GM19467 (cell line): ENCODE results near the gene GPRC5C.

Experiments used
- ATAC-seq: cut with Tn5 transposase; IDR thresholded peaks from one replicate; pipeline ENCODE4 v1.9.1; 2021; ENCODE audit warnings: mild to moderate bottlenecking, moderate library complexity; ENCODE audit not compliant: unreplicated experiment

GPRC5C gene

DNA sequence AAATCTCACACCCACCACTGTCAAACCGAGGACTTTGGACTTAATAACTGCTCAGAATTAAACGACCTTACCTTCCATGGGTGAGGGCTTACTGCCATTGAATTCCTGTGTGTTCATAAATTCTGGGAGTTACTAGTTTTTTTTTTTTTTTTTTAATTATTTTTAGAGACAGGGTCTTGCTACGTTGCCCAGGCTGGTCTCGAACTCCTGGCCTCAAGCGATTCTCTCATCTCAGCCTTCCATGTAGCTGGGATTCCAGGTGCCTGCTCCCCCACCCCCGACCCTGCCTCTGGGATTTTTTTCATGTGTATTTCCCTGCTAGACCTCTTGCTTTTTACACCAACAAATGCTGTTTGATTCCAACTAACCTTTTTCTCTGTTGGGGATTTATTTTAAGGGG is 19.7 kb downstream of the GPRC5C start:
- ATAC-seq, result no peak

DNA sequence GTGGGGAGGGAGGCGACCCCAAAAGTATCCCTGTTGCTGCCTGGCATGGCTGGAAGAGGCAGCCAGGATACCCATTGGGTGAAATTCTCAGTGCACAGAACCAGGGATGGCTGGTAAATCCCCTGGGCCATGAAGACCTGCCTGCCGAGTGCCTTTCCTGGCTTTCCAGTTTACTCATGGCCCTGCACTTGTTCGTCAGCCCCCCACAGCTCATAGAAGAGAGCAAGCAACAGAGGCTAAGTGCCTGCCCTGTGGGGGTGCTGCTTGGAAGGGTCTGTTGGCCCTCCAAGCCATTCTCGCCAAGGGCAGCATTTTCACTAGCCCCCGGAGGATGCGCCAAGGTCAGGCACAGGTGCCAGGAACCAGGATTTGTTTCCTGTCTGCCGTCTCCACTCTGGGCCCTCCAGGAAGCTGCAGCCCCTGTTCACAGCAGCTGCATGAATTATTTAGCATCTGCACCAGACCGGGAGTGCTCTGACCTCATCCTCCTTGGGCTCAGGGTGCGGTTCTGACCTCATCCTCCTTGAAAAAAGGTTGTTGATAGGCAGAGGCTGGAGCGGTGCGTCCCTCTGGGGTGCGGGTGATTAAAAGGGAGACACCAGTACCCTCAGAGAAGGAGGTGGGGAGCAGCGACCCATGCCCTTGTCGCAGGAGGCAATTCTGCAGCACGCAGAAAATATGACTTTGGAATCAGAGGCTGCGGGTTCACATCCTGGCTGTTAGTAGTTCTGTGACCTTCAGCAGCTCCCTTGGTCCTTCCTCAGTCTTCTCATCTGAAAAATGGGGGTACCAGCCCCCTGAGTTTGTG is 20.3 kb downstream of the GPRC5C start:
- no peak for ATAC-seq

DNA sequence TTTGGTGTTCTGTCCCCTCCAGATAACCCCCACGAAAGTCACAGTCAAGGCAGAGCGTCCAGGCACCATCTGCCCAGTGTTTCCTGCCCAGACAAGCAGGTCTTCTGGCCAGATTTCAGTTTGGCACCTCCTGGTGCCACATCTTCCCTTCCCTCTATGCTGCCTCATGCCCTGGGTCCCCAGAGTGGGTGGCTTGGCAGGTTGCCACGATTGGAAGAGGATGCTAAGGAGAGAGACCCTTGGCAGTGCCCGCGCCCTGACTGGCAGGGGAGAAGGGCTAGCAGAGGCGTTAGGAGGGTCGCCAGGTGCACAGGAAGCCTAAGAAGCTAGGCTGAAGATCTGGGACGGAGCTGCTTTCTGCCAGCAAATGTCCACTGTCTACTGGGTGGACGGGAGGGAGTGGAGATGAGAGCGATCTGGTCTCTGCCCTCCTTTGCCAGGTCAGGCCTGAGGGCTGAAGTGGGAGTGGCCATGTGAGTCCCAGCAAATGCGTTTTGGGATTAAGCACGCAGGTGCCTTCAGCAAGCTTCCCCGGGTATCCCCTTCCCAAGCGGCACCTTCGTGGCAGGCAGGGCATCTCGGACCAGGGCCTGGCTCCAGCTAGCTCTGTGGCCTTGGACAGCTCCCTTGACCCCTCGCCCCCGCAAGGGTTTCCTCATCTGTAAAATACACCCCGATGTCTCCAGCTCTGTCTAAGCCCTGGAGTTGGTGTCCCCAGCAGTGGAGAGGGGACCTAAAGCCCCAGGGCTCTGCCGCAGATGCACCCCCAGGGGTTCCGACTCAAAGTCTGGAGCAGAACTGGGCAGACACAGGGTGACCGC is 21.2 kb downstream of the GPRC5C start:
- ATAC-seq, result no peak

DNA sequence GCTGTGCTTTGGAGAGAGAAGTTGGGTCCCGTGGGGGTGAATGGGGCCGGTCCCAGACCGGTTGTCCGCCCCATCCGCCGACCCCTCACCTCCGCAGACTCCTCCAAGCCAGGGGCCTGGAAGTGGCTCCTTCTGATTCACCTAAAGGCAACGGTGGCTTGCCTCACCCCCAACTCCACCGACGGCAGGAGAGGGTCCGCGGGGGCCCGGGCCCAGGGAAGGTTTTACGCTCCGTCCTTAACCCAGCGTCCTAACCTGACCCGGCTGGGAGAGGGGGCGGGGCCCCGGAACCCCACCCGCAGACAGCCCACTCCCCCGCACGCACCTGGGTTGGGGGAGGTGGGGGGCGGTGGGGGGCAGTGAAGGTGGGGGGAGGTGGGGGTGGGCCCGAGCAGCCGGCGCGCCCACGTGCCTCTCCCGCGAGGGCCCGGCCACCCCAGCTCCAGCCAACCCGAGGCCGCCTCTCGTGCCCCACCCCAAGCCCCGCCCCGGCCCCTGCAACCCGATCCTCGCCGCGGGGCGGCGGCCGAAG is 21.8 kb downstream of the GPRC5C start:
- ATAC-seq, result no peak

DNA sequence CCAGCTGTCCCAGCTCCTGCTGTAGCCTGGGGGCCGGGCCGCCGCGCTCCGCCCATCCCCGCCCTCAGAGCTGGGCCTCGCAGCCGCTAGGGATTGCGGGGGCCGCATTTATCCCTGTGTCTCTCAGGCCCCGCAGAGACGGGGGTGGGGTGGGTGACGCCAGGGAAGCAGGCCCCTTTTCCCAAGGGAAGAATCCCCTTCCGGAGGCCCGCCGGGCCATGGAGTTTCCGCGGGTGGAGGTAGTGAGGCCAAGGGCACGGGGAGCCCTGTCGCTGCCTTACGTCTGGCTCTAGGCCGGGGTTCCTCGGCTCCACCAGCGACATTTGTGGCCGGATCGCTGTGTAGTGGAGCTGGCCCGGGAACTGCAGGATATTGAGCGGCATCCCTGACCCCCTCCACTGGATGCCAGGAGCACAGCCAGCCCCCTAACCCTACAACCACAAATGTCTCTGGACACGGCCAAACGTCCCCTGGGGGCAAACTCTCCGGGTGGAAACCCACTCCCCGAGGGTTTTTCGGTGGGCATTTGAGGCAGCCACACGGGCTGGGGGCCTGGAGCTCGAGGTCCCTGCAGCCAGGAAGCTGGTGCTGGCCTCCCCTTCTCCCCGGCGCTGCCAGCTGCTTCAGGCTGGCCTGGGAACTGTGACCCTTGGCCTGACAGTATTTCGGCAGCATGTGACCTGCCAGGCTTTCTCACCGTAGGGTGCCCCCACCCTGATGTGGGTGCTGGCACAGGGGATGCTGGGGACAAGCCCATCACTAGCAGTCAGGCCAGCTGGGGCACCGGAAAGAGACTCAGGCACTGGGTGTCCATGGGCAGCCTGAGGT is 22.5 kb downstream of the GPRC5C start:
- ATAC-seq, result peak; percentile 85

DNA sequence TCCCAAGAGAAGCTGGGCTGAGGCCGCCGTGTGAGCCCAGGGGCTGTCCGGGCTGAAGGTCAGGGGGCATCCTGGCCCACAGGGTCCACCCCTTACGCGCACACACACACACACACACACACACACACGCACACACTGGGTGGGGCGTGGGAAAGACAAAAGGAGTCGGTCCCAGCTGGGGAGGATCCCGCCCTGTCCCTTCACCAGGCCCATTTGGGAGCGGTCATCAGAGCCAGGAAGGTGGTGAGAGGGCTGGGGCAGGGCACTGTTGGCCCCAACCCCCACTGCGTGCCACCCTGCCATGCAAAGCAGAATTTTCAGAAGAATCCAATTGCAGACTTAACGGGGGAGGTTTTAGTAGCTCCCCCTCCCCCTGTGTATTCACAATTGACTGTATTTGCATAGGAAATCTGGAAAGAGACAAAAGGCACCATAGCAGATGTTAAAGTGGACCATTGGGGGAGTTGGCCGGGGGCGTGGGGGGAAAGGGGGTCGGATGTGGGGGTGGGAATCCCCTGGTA is 23.2 kb downstream of the GPRC5C start:
- no peak for ATAC-seq

DNA sequence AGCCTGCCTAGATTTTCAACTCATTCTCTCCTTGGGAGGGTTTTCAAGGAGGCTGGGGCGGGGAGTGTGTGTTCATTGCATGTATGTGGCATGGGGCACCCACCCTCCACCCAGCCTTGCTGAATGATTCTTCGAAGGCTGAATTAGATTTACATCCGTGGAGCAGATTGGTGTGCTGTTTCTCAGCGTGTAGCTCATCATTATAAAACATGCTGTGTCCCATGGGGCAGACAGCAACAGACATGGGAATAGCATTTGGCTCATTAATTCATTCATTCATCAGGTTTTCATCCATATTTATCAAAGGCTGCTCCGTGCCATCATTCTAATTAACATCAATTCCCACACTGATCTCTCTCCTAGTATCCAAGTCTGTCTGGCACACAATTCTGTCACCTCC is 23.9 kb downstream of the GPRC5C start:
- ATAC-seq, result no peak

DNA sequence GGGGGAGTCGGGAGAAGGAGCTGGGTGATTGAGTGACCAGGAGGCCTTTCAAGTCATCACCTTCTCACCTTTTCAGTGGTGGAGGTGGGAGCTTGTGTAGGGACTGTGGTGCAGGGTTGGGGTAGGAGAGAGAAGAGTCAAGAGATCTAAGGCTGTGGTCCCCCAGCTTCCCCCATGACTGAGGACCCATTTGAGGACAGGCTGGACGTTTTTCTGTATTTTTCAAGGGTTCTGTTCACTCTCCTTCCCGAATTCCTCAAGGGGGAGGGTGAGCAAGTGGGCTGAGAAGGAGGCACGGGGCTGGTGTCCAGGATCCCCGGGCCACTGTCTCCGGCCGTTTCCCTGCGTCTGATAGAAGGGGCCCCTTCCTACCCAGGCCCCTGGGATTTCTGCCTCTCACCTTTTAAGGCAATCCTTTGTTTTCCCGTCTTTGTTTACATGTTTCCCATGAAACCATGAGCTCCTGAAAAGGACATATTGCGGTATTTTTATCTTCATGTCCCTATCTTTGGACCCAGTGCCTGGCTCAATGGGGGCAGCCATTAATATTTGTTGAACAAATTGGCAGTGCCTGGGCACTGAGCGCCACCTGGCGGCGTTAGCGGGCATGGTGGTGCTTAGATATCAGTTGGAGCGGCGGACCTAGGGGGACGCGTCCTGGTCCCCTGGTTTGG is 25.4 kb downstream of the GPRC5C start:
- ATAC-seq, result no peak

DNA sequence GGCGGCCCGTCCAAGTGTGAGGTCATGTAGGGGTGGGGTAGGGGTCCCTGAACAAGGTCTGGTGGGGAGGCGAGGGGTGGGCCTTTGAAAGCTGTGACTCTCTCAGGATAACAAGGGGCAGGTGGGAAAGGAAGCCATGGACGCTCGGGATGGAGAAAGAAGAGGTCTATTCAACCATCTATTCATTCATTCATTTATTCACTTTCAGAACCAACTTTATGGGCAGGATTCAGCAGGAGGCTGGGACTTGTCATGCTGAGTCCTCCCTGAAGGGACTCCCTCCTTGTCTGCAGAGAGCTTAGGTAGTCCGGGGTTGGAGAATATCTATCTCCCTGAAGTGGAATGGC is 25.9 kb downstream of the GPRC5C start:
- ATAC-seq, result no peak

DNA sequence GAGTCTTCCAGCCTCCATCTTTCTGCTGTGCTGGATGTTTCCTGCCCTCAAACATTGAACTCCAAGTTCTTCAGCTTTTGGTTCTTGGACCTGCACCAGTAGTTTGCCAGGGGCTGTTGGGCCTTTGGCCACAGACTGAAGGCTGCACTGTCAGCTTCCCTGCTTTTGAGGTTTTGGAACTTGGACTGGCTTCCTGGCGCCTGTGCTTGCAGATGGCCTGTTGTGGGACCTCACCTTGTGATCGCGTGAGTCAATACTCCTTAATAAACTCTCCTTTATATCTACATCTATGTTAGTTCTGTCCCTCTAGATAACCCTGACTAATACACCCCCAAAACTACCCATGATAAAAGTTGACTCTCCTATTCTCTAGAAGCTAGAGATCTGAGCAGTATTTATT is 26.9 kb downstream of the GPRC5C start:
- no peak for ATAC-seq

DNA sequence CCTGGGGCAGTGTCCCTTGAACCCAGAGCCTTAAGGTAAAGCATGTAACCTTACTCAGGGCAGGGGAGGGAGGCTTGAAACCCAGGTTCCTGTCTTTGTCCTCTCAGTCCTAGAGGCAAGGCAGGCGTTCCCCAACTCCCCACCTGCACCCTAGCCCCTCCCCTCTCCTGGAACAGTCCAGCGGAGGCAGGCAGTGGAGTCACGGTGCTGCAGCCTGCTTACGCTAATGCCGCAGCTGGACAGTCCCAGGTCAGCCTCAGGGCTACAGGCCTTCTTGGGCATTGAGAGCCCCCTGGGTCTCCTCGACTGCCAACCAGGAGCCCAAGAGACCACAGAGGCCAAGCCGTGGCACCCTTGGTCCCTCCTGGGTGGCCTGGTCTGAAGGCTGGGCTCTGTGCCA is 27.7 kb downstream of the GPRC5C start:
- no peak for ATAC-seq

DNA sequence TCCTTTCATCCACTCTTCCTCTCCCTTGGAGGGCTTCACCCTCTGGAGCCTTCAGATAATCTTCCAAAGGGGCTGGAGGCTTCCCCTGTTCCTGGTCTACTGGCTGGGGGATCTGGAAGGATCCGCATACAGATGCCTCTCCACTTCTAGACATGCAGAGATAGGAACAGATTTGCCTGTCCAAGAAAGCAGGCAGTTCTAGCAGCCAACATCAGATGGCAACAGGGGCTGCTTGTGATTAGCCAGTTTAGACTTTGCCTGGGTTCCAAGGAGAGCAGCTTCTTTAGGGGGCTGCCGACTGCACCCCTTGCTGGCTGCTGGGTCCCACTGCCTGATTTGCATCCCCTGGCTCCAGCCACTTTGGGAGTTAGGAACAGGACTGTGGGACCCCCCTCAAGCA is 28.4 kb downstream of the GPRC5C start:
- ATAC-seq, result no peak

DNA sequence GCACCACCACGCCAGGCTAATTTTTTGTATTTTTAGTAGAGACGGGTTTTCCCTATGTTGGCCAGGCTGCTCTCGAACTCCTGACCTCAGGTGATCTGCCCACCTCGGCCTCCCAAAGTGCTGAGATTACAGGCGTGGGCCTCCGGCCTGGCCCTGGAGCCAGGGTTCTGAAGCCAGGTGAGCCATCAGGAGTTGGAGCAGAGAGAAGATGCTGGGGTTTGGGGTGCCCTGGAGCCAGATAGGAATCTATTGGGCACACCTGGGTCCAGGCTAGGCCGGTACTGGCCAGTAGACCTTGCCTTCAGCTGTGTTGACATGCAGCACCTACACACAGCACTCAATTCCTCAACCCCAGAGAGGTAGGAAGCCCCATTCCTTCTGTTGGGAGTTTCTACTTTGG is 29.1 kb downstream of the GPRC5C start:
- no peak for ATAC-seq

DNA sequence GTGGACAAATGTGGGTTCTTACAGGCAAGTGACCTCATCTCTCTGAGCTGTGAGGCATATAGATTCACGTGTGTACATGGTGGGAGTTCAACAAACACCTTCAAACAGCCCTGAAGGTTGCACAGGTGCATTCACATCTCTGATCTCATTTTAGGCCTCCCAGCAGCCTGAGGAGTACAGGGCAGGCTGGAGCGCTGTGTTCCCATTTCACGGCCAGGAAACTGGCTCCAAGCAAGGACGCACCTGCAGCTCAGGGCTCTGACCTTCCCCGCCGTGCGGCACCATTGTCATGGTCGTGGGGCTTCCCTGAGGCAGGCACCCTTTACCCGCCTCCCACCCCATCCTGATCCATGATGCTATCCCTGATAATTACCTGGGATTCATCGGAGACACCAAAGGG is 29.7 kb downstream of the GPRC5C start:
- ATAC-seq, result no peak

DNA sequence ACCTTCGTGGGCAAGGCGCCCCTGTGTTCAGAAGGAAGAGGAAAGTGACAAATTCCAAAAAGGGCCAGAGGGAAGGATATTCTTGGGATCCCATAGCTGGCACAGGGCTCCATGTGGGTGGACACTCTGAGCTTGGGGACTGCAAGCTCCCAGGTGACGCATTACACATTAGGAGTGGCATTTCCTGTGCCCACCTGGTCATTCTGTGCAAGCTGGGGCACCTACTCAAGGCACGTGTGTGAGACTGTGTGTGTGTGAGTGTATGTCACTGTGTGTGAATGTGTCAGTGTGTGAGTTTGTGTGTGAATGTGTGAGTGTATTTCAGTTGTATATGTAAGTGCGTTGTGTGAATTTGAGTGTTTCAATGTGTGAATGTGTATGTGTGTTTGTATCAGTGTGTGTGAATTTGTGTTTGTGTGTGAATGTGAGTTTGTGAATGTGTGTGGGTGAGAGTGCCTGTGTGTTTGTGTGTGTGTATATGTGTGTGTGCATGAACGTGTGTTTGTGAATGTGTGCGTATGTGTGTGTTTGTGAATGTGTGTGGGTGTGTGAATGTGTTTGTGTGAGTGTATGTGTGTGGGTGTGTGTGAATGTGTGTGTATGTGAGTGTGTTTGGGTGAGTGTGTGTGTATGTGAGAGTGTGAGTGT is 33.0 kb downstream of the GPRC5C start:
- ATAC-seq, result no peak

DNA sequence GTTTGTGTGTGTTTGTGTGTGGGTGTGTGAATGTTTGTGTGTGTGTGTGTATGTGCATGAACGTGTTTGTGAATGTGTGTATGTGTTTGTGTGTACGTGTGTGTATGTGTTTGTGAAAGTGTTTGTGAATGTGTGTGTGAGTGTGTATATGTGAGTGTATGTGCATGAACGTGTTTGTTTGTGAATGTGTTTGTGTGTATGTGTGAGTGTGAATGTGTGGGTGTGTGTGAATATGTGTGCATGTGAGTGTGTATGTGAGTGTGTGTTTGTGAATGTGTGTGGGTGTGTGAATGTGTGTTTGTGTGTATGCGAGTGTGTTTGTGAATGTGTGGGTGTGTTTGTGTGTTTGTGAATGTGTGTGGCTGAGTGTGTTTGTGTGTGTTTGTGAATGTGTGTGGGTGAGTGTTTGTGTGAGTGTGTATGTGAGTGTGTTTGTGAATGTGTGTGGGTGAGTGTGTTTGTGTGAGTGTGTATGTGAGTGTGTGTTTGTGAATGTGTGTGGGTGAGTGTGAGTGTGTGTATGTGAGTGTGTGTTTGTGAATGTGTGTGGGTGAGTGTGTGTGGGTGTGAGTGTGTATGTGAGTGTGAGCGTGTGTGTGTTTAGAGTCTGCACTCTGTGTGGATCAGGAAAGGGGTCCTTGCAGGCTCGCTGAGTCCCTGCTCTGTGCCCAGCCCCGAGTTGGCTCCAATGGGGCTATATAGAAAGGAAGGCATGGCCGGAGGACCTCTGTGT is 33.7 kb downstream of the GPRC5C start:
- ATAC-seq, result no peak

DNA sequence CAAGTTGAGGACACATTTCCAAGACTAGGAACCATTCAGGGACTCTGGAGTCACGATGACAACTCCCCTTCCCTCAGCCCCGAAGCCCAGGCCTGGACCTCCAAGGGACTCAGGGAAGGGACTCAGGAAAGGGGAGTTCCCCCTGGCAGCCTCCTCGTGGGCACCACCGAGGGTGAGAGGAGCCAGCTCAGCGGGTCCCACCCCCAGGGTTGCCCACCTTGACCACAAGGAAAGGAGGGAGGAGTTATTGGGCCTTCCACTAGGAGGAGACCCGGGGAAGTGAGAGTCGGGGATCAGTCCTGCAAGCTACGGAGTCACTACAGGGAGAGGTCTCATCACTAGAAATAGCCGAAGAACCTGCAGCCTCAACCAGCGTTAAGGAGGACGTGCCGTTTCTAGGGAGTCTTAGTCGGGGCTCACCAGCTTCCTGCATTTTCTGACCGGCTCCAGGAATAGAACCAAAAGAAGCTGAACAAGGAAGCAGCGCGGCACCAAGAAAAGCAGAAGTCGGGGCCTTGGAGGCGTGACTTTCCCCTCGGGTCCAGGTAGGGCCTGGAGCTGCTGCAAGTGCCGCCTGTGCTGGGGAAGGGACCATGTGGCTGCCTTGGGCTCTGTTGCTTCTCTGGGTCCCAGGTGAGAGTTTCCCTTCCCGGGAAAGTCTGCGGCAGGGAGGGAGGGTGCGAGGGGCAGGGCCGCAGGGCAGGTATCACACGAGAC is 34.4 kb downstream of the GPRC5C start, which contains the start of gene CD300A:
Gene CD300A (plus strand): TSS at position 524 of the 717 bp plus-strand sequence. CDS start 70 bp downstream, at position 594.
- no peak for ATAC-seq

DNA sequence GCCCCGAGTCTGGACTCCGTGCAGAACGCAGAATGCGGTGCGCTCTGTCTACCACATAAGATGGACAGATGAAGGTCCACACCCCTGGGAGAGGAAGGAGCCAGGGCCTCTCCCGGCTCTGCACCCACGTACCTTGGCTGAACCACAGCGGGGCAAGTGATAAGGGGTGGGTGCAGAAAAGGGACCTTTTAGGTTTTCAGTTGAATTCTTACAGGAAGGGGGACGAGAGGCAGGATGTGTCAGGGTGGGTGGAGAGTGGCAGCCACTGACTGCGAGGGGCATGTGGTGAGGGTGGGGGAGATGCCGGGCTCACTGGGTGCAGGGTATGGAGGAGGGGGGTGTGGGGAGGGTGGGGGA is 34.9 kb downstream of the GPRC5C start:
- no peak for ATAC-seq
